Activated CD4-positive, CD25-positive, alpha-beta regulatory T cell (primary cell): Measurements from ENCODE around the gene SLC66A2.
A peak's percentile ranks its signal among the peaks of the same experiment; 100 is the strongest.
"Not testable (repeated sequence)": the region's sequence is repeated elsewhere in the genome, so short reads cannot be mapped to it uniquely, and the experiment has no call there.

ENCODE experiments used
- DNase-seq, 4 experiments: peaks; one replicate each; lab custom pipeline; 2025; lab: John Stamatoyannopoulos, UW

The SLC66A2 gene

DNA sequence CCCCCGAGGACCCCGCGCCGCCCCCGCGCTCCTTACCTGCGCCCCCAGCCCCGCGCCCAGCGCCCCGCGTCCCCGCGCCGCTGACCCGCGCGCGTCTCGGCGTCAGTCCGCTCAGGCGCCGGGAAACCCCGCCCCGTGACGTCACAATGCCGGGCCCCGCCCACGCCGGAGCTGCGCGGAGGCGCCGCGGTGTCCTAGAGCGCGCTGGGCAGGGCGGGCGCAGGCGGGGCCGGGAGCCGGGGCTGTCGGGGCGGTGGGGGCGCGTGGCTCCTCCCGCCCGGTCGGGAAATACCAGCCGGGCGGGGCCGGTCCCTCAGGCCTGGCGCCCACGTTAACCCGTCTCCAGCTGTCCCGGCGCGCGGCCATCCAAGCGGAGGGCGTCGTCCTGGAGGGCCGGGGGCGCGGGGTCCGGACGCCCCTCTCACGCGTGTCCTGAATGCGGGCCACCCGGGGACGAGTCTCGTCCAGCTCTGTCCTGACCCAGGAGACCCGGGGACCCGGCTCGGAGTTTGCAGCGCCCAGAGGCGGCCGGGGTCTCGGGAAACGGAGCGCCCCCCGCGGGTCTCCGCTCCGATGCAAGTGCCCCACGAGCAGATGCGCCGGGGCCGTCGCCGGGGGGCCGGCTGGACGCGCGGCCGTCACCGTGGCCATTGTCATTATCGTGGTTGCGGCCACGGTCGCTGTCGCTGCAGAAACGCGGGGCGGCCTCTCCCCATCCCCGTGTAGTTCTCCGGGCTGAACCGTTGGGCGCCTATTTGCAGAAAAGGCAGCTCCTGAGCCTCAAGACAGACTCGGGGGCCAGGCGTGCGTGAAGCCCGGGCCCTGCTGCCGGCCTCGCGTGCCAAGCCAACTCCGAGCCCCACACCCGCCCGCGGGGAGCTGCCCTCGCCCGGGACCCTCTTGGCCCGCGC lies at the start of gene SLC66A2:
Gene SLC66A2, minus strand, starts transcription at position 109 of the 911 bp plus-strand sequence. CDS start 727 bp downstream, outside the sequence.
- DNase-seq: peak; percentile 93 to 96 (median 94)

DNA sequence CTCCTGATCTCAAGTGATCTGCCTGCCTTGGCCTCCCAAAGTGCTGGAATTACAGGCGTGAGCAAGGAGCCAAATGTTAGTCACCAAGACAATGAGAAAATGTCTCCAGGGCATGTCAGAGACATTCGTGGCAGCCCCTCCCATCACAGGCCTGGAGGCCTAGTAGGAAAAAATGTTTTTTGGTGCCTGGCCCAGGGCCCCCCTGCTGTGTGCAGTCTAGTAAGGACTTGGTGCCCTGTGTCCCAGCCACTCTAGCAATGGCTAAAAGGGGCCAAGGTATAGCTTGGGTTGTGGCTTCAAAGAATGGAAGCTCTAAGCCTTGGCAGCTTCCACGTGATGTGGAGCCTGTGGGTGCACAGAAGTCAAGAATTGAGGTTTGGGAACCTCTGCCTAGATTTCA lies 49.4 kb upstream of the SLC66A2 start:
- DNase-seq: no peak

DNA sequence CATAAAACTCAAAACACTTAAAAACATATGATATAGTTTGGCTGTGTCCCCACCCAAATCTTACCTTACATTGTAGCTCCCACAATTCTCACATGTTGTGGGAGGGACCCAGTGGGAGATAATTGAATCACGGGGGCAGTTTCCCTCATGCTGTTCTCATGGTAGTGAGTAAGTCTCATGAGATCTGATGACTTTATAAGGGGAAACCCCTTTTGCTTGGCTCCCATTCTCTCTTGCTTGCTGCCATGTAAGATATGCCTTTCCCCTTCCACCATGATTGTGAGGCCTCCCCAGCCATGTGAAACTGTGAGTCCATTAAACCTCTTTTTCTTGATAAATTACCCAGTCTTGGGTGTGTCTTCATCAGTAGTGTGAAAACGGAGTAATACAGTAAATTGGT lies 48.2 kb upstream of the SLC66A2 start:
- not testable (repeated sequence) for DNase-seq

DNA sequence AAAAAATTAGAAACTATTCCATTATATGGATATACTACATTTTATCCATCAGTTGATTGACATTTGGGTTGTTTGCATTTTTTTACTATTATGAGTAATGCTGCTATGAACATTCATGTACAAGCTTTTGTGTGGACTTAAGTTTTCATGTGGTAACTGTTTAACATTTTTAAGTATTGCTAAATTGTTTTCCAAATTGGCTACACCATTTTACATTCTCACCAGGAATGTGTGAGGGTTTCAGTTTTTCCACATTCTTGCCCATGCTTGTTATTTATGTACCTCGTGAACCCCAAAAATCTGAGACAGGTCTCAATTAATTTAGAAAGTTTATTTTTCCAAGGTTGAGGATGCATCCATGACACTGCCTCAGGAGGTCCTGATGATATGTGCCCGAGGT lies 40.0 kb upstream of the SLC66A2 start:
- DNase-seq: no peak

DNA sequence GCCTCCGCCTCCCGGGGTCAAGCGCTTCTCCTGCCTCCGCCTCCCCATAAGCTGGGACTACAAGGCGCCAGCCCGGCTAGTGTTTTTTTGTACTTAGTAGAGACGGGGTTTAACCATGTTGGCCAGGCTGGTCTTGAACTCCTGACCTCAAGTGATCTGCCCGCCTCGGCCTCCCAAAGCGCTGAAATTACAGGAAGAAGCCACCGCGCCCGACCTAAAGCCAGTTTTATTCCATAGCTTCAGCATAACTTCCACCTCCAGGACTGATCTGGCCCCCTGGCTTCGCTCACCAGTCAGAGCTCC lies 37.7 kb upstream of the SLC66A2 start:
- DNase-seq: no peak

DNA sequence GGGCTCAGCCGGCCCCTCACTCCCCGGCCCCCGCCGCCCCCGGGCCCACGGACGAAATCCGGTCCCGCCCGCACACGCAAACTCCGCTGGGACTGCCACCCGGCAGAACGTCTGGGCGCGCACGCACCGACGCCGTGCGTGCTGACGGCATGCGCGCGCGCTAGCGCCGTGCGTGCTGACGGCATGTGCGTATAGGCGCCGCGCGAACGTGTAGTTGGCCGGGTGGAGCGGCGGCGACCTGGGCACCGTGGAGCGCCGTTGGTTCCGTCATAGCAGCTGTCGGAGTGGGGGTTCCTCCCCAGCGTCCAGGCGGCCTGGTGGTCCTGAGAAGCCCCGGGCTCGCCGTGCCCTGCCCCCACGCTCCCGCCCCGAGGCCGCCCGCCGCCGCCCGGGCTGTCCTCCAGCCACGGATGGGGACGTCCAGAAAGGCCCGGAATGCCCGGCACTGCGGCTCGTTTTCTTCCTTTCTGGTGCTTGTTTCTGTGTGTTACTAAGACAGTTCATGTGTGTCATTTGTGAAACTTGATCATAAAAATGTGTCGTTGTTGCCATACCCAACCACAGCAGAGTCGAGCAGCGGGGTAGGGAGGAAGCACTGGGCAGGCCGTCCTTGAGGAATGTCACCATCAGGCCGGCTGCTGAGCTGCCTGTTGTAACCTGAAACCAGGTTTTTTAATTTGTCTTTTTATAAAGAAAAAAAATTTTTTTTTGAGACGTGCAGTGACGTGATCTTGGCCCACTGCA lies 37.2 kb upstream of the SLC66A2 start, which contains the start of gene TXNL4A:
Gene TXNL4A, minus strand, starts transcription at position 113 of the 744 bp plus-strand sequence. CDS start 171 bp downstream, outside the sequence.
- peak; percentile 65 to 81 (median 72) for DNase-seq

DNA sequence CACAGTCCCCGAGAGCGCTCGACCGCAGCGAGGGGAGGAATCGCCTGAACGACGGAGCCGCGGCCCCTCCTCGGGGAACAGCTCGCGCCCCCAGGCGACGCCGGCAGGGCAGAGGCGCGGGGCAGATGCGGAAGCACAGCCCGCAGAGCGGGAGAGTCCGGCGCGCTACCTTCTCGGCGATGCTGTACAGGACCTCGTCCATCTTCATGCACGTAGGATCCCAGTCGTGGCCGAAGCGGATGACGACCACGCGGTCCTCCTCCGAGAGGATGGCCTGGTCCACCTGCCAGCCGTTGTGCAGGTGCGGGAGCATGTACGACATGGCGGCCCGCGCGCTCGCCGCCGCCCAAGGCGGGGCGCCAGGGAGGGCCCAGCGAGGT lies 36.6 kb upstream of the SLC66A2 start:
- DNase-seq: peak in 2 of 4 experiments; percentile 39 to 47

DNA sequence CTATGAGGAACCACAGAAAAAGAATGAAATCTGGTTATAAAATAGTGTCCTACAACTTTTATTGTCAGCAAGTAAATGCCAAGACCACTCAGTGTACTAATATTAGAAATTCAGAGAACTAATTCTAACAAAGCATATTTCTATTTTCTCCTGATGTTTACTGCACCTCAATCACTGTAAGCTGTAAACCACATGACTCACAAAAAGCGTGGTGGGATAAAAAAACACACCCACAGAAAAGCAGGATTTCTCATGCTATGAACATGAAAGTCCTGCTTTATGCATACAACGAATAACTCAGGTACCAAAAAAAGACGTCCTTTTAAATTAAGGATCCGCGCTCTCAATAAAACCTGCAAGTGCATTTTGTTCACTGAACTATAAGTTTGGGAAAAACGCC lies 36.1 kb upstream of the SLC66A2 start:
- no peak for DNase-seq

DNA sequence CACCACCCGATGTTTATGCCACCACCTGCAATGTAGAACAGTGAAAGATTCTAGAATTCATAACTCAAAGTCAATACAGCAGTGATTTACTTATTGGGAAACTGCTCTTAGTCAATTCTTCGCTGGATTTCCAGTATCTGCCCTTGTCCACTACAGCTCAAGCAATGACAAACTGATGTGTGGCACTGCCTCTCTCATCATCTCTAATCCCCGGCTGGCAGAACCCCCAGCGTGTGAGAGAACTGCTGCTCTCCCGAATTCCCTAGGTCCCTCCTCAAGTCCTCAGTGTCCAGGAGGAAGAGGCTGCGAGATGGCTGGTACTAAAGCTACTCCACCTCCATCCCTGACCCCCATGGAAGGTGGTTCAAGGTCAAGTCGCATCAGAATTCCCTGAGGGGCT lies 35.3 kb upstream of the SLC66A2 start:
- no peak for DNase-seq

DNA sequence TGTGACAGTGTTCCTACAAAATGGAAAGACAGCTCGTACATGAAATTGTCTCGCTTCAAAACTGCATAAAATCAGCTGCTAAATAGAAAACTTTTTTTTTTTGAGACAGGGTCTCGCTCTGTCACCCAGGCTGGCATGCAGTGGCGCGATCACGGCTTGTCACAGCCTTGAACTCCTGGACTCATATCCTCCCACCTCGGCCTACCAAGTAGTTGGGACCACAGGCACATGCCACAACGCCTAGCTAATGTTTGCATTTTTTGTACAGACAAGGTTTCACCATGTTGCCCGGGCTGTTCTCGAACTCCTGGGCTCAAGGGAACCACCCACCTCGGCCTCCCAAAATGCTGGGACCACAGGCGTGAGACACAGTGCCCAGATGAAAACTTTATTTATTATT lies 33.7 kb upstream of the SLC66A2 start:
- DNase-seq: no peak

DNA sequence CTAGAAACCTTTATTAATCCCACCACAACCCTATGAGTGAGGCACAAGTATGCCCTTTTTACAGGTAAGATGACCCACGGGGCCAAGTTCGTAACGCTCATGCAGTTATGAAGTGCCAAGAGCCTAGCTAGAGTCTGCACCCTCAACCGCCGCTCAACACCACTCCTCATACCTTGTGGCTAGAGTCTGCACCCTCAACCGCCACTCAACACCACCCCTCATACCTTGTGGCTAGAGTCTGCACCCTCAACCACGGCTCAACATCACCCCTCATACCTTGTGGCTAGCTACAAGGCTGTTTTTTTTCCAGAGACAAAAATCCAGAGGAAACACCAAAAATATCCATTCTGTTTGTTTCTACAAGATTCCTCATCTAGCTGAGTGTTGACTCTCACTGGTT lies 32.3 kb upstream of the SLC66A2 start:
- DNase-seq: no peak

DNA sequence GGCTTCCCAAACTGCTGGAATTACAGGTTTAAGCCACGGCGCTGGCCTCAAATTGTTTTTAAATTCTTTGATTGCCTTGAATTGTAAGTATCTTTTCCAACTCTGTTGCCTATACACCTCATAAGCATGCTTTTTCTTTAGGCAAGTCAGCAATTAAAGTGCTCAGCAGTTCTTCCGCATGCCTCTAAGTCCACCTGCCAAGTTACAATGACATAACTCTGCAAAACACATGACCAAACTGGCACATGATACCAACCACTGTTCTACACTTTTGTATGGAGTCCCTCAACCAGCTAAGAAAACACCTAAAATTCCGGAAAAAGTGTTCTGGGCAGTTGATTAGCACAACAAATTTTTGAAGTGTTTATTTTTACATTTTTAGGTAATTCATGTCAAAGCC lies 31.8 kb upstream of the SLC66A2 start:
- no peak for DNase-seq

DNA sequence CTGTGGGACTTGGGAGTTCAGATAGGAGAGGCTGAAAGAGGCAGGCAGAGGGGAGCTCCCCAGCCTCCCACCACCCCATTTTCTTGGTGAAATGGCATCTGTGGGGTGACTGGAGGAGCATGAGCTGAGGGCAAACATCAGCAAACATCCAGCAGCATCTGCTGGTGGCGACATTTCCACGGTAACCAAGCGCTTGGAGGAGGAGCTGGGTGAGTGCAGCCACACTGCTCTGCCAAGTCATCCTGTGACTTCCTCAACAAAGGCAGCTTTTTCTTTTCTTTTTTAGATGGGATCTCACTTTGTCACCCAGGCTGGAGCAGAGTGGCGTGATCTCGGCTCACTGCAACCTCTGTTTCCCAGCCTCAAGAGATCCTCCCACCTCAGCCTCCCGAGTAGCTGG lies 31.3 kb upstream of the SLC66A2 start:
- DNase-seq: no peak

DNA sequence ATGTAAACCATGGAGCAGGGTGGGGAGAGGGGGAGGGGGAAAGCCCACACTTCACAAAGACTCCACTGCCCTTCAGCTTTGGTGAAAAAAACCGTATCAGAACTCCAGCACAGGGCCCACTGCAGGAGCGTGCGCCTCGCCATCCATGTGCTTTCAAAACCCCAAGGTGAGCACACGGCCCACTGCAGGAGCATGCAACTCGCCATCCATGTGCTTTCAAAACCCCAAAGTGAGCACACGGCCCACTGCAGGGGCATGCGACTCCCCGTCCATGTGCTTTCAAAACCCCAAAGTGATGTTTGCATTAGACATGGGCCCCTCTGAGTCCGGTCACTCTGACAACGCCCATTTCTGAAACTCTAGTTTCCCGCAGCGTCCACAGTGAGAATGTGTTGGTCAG lies 29.1 kb upstream of the SLC66A2 start:
- no peak for DNase-seq

DNA sequence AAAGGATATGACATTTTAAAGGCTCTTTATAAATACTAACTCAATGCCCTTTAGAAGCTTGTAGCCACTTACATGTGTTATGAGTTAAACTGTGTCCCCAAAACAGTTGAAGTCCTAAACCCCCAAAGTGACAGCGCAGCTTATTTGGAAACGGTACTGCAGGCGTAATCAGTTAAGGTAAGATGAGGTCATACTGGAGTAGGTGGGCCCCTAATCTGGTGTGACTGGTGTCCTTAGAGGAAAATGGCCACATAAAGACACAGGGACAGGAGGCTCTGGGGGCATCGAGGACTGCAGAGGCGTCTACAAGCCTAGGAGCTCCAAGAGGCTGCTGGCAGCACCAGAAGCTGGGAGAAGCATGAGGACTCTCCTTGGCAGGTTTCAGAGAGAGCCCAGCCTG lies 28.4 kb upstream of the SLC66A2 start:
- DNase-seq: no peak

DNA sequence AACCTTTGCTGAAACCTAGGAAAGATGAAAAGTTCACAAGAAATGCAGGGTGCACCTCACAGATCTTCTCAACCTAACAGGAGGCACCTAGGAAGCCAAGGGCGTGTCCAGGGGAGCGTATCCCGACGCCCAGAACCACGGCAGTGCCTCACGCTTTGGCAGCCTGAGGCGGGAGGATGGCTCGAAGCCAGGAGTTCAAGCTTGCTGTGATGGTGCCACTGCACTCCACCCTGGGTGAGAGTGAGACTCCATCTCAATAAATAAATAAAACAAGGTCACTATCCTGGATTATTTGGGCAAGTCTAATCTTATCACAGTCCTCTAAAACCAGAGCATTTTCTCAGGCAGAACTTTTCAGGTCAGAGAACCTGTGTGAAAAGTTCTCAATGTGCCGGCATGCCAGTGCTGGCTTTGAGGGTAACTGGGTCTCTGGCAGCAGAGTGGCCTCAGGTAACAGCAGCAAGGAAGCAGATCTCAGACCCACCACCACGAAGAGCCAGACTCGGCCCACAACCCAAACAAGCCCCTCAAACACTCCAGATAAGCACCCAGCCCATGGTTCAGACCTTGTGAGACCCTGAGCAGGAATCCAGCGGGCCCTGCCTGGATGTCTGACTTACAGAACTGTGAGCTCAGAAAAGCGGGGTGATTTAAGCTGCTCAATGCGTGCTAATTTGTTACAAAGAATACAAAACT lies 24.7 kb upstream of the SLC66A2 start:
- no peak for DNase-seq

DNA sequence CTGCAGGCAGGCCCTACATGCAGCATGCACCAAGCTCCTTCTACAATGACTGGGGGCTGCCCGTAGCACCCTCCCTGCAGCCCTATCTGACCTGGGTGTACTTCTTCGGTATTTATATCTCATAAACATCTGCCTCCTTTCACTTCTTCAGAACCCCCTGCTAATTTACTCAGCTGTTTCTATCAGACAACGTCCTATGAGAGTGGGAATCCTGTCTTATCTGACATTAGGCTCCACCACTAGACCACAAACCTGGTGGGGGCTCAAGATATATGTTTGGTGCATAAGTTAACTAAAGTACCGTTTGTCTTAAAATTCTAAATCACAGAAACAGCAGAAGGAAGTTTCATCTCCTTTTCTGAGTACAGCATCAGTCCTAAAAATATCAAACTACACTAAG lies 23.6 kb upstream of the SLC66A2 start:
- no peak for DNase-seq

DNA sequence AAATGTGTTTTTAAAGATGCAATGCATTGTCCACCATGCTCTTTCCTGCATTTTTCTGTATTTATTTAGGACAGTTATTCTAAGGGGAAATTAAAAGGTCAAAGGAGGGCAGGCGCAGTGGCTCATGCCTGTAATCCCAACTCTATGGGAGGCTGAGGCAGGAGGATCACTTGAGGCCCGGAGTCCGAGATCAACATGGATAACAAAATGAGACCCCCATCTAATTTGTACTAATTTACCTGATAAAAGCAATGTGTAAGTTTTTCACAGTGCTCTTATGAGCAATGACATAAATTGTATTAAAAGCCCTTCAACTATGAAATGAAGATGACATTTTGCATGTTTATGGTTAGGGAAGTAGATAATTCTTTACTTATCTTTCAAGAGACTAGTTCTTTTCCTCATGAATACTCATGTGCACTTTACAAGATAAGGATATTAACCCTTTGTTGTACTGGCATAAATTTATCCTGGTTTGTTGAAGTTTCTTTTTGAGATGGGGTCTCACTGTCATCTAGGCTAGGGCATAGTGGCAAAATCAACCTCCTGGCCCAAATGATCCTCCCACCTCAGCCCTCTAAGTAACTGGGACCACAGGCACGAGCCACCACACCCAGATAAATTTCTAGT lies 22.7 kb upstream of the SLC66A2 start:
- DNase-seq: no peak

DNA sequence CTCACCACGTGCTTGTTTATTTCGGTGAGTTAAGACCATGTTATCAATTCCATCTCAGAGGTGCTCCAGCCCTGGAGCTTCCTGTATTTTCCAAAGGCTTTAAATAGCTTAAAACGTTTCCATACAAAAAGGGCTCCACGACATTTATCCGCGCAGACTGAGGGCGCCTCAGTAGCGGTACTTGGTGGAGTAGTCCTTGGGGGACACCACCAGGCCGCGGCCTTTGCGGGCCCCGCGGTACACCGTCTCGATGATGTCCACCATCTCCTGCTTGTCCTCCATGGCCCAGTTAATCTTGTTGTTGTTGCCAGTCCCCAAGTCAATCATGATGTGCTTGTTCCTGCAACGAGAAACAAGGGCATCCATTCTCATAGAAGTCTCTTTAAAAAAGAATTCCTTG lies 22.1 kb upstream of the SLC66A2 start:
- DNase-seq: no peak

DNA sequence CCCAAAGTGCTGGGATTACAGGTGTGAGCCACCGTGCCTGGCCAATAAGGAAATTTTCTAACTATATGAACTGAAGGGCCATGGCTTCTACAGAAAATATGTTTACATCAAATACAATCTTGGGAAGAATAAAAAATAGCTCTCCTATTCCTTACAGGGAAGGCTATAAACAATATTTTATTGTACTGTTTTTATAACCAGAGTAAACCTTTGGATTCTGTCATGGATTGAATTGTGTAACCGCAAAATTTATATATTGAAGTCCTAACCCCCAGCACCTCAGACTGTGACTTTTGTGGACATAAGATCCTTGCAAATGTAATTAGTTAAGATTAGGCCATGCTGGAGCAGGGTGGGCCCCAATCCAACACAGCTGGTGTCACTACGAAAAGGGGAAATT lies 21.3 kb upstream of the SLC66A2 start:
- DNase-seq: no peak

DNA sequence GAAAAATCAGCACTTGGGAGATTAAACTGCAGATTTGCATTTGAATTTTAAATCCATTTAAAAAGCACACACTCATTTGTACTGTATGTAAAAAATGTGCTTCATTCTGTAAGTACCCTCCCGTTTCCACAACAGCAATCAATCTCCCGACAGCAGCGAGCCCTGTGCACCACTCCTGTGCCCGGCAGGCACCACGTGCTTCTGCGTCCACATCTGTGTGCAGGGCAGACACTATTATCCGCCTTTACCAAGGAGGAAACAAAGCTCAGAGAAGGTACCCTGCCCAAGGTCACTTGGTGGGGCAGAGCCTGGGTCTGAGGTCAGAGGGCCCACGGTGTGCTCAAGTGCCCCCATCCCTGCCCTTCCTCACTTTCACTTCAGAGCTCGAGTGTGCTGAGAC lies 20.5 kb upstream of the SLC66A2 start:
- DNase-seq: no peak
